Right lobe of liver (tissue), 6 donors: ENCODE measurements around the gene GZMA. TPM values are rescaled to one million over a fixed set of nuclear protein-coding genes. Genes with fewer than 3 reads are reported as not detected.

Experiments
- ATAC-seq, 4 donors: fragments of 200-7000 bp; cut with Tn5 transposase; one replicate each; pipeline ENCODE4 v1.9.1; 2020; ENCODE audit warnings: mild to moderate bottlenecking in 4 of 4, moderate library complexity in 4 of 4
- DNase-seq, 3 donors: peaks; one replicate each; pipeline ENCODE4 v3.0.0-alpha.2; 2020
- H3K27ac ChIP-seq, 3 donors: fragments of 200-600 bp; one replicate each; pipeline ENCODE4 v1.8.0; 2022
- H3K27me3 ChIP-seq, 2 donors: fragments of 200-600 bp; one replicate each; pipeline ENCODE4 v1.8.0; 2022
- H3K36me3 ChIP-seq, 4 donors: fragments of 200-600 bp; sonication (generic) in 1 of 4; one replicate each; pipeline versions ENCODE4 v1.5.1 to v1.8.0; 2017 to 2022; ENCODE audit warnings: control low read depth in 1 of 4
- H3K4me1 ChIP-seq, 4 donors: fragments of 200-600 bp; sonication (generic) in 1 of 4; one replicate each; pipeline versions ENCODE4 v1.5.1 to v1.8.0; 2017 to 2022; ENCODE audit warnings: control low read depth in 1 of 4
- H3K4me3 ChIP-seq, 3 donors: fragments of 200-600 bp; one replicate each; pipeline ENCODE4 v1.8.0; 2022
- H3K9me3 ChIP-seq, 4 donors: fragments of 200-600 bp; sonication (generic) in 1 of 4; one replicate each; pipeline versions ENCODE4 v1.5.1 to v1.8.0; 2017 to 2022; ENCODE audit warnings: control low read depth in 1 of 4
- POLR2A ChIP-seq: fragments of 450-650 bp; IDR thresholded peaks from one replicate; pipeline ENCODE4 v1.6.1; 2017; ENCODE audit warnings: antibody characterized with exemption, mild to moderate bottlenecking
- WGBS: methylation state at CpG from one replicate; pipeline ENCODE4 v1.1.6; 2018; ENCODE audit warnings: low coverage, low lambda C conversion rate; ENCODE audit not compliant: insufficient coverage; ENCODE audit errors: missing lambda C conversion rate; 5-methylcytosine and 5-hydroxymethylcytosine counted together
- intact Hi-C, 2 donors: fragments of 100-400 bp; cut with DNase I; formaldehyde crosslinking; loops; one replicate each; pipeline versions ENCODE4 v1.11.2 to v1.14.1; 2022
- total RNA-seq, 6 experiments: library from RNA; depleted of rRNA in 2 of 6; stranded (reverse); fragments of >200 nt in 2 of 6; fragmentation: NEBNext Ultra II Directional in 3 of 6; extraction: Animal tissue kit (Norgen Biotek cat#: 25700) in 3 of 6; gene quantifications; one replicate each; pipeline versions ENCODE4 v1.1.0 to v1.2.4, GENCODE V29; 2016 to 2023
- TF ChIP-seq, protein P1 (sequence below), 4 donors: fragments of 200-600 bp in 3 of 4; fragments of 450-650 bp in 1 of 4; IDR thresholded peaks; one replicate each; pipeline versions ENCODE4 v1.5.1 to v1.8.0; 2016 to 2022; ENCODE audit warnings: antibody characterized with exemption in 4 of 4, mild to moderate bottlenecking in 2 of 4
- donor health status: DM: no; HTN: yes; CAD: no.
- donor health status: DM: no; HTN: no; CAD: no.
- donor health status: DM: no; HTN: no; CAD: no.
- donor health status: DM: no; HTN: yes; CAD: no.
- donor health status: DM: no; HTN: yes; CAD: no.

The GZMA gene
- total RNA-seq, 6 experiments from 2014 or later = 0.53 to 2.9 (median 1.8) TPM

DNA sequence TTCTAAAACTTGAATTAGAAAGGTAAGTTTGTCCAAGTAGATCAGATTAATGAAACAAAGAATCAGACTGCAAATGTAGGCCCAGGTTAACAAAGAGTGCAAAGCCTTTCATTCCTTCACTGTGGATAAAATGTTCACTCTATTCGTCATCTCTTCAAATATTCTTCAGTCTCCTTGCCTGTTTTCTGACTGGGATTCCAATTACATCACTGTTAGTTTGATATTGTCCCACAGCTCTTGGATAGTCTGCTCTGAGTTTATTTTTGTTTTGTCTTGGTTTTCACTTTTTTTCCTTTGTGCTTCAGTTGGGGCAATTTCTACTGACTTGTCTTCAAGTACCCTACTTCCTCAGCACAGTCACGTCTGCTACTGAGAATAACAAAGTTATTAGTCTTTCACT is 38.5 kb upstream of the GZMA start:
- ATAC-seq = no peak
- H3K9me3 ChIP-seq = no peaks in the 10 kb centered on the region
- no peaks in the 10 kb centered on the region for H3K27me3 ChIP-seq
- no peak for DNase-seq
- no peaks in the 10 kb centered on the region for H3K36me3 ChIP-seq
- no peak overlapping the region for H3K27ac ChIP-seq
- intact Hi-C loops = no loop called here
- H3K4me3 ChIP-seq = no peak overlapping the region
- WGBS = 58% methylated on average over 2 of the region's 2 CpGs
- no peaks in the 10 kb centered on the region for H3K4me1 ChIP-seq
- TF ChIP-seq, protein P1, sequence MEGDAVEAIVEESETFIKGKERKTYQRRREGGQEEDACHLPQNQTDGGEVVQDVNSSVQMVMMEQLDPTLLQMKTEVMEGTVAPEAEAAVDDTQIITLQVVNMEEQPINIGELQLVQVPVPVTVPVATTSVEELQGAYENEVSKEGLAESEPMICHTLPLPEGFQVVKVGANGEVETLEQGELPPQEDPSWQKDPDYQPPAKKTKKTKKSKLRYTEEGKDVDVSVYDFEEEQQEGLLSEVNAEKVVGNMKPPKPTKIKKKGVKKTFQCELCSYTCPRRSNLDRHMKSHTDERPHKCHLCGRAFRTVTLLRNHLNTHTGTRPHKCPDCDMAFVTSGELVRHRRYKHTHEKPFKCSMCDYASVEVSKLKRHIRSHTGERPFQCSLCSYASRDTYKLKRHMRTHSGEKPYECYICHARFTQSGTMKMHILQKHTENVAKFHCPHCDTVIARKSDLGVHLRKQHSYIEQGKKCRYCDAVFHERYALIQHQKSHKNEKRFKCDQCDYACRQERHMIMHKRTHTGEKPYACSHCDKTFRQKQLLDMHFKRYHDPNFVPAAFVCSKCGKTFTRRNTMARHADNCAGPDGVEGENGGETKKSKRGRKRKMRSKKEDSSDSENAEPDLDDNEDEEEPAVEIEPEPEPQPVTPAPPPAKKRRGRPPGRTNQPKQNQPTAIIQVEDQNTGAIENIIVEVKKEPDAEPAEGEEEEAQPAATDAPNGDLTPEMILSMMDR (IDR thresholded peaks at IDR 0.05) = no peak
- no peak for TF ChIP-seq POLR2A

- H3K27me3 ChIP-seq = no peaks in the 10 kb centered on the region
- H3K4me1 ChIP-seq = no peaks in the 10 kb centered on the region
- H3K4me3 ChIP-seq = no peak overlapping the region
- no peaks in the 10 kb centered on the region for H3K36me3 ChIP-seq
- WGBS = 74% methylated on average over 3 of the region's 3 CpGs
- DNase-seq = no peak
- no peaks in the 10 kb centered on the region for H3K9me3 ChIP-seq
- ATAC-seq = no peak
- intact Hi-C loops = no loop called here
- H3K27ac ChIP-seq = no peak overlapping the region
- TF ChIP-seq, protein P1 (IDR thresholded peaks at IDR 0.05) = no peak
- TF ChIP-seq POLR2A = no peak
These were observed 37.9 kb upstream of the GZMA start for GRCh38 chr5:55064523-55064922.

DNA sequence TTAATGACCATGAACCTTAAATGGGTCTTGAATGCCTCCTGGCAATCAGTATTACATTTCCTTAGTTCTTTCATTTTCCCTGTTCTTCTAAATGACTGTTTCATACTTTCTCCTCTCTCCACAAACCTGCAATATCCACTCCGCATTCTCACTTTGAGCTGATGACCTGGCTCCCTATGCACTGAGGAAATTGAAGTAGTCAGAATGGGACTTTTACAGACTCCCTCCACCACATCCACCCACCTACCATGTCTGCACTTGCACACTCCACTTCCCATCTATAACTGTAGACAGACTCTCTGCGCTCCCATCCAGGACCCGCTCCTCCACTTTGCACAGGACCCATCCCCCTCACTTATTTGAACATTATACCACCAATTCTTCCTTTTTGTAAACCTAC is 36.2 kb upstream of the GZMA start:
- TF ChIP-seq POLR2A = no peak
- TF ChIP-seq, protein P1 (IDR thresholded peaks at IDR 0.05) = no peak
- intact Hi-C loops = no loop called here
- no peaks in the 10 kb centered on the region for H3K36me3 ChIP-seq
- DNase-seq (no peak), ATAC-seq (no peak)
- no peaks in the 10 kb centered on the region for H3K9me3 ChIP-seq
- no peaks in the 10 kb centered on the region for H3K27me3 ChIP-seq
- H3K4me1 ChIP-seq = no peaks in the 10 kb centered on the region
- H3K27ac ChIP-seq = no peak overlapping the region
- 93% methylated on average over 3 of the region's 3 CpGs for WGBS
- no peak overlapping the region for H3K4me3 ChIP-seq

DNA sequence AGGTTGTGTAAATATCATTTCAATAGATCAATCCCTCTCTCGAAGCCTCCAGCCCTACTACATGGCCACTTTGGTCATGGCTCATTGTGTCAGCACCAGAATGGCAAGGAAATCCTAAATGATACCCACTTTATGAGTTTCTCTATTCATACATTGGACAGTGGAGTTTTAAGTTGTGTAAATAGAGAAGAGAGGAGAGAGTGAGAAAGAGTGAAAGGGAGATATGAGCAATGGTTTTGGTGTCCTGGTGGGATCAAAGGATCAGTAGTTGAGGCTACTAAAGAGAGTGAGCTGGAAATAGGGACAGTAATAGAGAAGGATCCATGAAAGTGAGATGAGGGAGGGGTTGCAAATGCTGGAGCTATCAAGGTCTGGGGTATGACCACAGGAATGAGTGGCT is 31.5 kb upstream of the GZMA start:
- ATAC-seq (no peak), DNase-seq (no peak)
- H3K4me3 ChIP-seq = no peak overlapping the region
- intact Hi-C loops = no loop called here
- 75% methylated on average over 1 of the region's 1 CpG for WGBS
- H3K4me1 ChIP-seq = no peaks in the 10 kb centered on the region
- H3K9me3 ChIP-seq = no peaks in the 10 kb centered on the region
- TF ChIP-seq, protein P1 (IDR thresholded peaks at IDR 0.05) = no peak
- no peak for TF ChIP-seq POLR2A
- no peak overlapping the region for H3K27ac ChIP-seq
- H3K27me3 ChIP-seq = no peaks in the 10 kb centered on the region
- no peaks in the 10 kb centered on the region for H3K36me3 ChIP-seq

DNA sequence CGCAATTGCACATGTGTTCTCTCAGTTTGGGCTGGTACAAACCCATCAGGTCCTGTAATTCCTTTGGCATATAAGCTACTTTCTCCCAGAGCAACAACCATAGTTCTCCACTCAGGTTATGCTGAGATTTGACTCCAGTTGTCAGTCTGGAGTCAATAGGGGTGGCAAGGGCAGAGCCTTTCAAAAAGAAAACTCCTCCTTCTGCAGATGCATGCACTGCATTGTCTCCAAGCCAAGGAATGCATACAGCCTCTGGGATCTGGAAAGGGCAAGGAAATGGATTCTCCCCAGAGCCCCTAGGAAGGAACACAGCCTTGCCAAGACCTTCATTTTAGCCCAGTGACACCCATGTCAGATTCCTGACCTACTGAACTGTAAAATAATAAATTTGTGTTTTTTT is 31.0 kb upstream of the GZMA start:
- Histone ChIP-seq H3K27ac (no peak overlapping the region), H3K9me3 (no peaks in the 10 kb centered on the region), H3K4me3 (no peak overlapping the region), H3K4me1 (no peaks in the 10 kb centered on the region), H3K36me3 (no peaks in the 10 kb centered on the region), H3K27me3 (no peaks in the 10 kb centered on the region)
- ATAC-seq = no peak
- intact Hi-C loops = no loop called here
- DNase-seq = no peak
- no CpG with 5 or more reads among the region's 1 CpG for WGBS
- TF ChIP-seq POLR2A = no peak
- TF ChIP-seq, protein P1 (IDR thresholded peaks at IDR 0.05) = no peak
